ENCODE measurements around the gene TSC22D1.

Gene TSC22D1

DNA sequence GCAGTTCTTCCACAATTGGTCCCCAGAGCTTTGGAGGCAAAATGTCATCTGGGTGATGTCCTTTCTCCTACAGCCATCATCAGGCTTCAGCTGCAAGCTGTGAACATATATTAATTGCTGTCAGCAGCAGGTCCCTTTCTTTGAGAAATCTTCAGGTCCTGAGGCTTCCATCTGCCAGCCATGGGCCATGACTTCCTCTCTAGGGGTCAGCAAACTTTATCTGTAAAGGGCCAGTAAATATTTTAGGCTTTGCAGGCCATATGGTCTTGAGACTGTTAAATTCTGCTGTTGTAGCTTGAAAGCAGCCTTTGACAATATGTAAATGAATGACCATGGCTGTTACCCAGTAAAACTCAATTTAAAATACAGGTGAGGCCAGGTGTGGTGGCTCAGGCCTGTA lies 175.4 kb downstream of the TSC22D1 start:
- DNase-seq, result no peak

DNA sequence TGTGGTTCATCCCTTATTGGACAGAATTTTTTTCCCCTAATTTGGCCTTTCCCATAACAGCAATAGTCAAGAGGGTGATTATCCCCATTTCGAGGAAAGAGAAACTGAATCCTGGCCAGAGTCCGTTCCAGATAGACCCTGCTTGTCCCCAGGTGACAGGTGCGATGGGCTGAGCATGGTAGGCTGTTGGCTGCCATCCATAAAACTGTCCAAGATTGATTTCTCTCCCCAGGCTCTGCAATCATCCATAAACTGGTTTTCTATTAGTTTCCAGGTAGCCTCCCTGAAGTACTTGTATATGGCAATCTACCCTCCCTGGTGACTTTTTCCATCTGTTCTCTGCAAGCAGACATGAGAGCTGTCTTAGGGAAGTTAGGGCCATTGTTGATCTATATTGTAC lies 177.1 kb downstream of the TSC22D1 start:
- DNase-seq, result no peak

DNA sequence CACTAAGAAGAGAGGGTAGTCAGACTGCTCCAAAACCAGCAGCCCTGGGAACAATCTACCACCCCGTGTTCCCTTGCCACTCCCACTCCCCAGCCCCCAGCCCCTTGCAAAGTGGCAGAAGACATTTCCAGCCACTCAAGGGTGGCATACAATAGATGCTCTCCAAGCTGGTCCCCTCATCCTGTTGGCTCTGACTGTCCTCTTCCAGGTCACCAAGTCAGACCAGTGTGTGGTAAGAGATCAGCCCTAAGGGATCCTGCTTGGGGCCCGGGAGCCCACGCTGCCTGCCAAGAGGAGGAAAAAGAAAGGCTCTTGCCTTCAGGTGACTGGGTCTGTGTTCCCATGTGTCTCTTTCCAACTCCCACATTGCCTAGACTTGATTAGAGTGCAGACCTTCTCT lies 177.5 kb downstream of the TSC22D1 start:
- no peak for DNase-seq

DNA sequence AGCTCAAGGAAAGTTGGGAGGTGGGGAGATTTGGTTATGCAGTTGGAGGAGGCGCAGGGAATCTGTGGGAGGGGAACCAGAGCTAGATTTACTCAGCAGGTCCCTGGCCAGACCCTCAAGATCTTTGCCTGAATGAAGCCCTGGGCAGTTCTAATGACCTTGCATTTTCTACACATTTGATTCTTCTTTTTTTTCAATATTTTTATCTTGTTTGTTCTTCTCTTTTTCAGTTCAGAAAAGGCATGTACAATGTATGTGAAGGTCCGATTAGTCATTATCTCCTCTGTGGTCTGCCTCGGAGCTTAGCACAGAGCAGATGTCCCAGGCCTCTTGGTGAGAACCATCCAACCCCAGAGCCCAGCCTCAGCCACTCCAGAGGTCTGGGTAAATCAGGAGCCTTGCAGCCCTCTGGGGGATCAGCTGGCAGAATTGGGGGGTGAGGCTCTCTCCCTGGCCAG lies 178.3 kb downstream of the TSC22D1 start:
- DNase-seq, result no peak

DNA sequence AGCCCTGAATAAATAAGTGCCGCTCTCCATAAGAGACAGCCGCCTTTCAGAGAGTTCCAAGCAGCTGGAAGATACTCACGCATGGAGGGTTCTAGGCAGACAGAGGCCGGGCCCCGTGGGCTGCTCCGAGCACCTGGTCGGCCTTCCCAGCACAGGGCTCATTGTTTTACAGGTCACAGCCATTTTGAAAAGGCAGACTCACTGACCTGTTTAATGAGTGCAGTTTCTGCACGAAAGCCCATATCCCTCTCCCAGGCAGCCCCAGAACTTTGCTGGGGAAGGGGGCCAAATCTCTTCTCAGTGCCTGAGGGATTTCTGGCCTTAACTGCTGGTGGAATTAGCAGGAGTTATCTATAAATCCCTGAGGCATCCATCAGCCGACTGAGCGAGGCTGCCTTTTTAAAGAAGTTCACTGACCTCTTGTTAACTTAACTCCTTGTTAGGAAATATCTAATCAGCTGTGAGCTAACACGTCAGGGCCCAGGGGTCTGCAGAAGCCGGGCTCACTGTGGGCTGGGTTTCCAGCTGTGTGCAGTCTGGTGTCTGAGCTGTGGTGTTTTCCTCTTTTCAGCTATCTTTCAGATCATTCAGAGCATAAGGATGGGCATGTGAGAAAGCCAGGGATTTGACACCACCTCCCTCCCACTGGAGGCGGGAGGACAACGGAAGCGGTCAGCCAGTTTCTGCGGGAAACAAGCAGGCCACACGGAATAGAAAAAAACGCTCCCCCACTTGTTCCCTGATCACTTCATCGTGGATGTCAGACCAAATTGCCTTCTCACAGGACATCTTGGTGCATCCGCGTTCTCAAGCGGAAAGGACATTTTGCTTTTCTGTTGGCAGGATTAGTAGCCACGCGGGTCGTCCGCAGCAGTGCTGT lies 179.2 kb downstream of the TSC22D1 start:
- no peak for DNase-seq

DNA sequence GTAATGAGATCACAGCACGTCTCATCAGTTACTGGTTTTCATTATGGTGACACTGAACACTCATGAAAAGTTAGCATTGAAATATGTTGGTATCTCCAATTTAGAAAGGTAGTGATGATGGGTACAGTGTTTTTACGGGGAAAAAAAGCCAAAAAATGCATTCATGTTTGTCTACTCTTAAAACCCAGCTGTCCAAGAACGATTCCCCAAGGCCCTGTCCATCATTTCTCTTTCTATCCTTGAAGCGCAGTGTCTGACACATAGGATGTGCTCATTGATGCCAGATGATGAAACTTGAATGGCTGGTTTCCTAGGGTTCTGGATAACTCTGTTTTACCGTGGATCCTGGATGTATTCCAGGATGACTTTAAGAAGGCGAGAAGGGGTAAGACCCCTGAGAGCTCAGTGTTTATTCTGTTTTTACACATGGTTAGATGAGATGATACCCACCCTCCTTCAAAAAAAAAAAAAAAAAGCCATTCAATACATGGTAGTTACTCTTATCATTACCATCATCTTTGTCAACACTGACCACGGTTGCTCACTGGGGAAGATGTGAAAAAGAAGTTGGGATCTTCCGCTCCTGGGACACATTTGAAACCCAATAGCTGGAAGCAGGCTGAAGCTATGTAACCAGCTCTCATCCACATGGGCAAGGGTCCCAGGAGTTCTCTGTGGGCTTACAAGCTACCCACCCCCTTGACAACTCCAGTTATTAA lies 180.0 kb downstream of the TSC22D1 start:
- DNase-seq, result no peak

DNA sequence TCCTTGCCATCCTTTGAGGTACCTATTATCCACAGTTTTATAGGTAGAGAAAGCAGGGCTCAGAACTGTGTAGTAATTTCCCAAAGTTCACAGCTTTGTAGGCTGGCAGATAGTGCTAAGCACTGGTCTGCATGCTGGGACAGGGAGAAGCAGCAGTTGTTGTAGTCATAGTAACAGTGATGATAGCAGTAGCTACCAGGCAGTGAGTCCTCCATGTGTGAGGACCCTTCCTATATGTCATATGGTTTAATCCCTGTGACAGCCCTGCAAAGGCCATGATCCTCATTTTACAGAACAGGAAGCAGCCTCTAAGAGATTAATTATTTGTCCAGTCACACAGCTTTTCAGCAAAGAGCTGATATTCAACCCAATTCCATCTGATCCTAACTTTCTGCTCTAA lies 181.5 kb downstream of the TSC22D1 start:
- DNase-seq, result no peak

DNA sequence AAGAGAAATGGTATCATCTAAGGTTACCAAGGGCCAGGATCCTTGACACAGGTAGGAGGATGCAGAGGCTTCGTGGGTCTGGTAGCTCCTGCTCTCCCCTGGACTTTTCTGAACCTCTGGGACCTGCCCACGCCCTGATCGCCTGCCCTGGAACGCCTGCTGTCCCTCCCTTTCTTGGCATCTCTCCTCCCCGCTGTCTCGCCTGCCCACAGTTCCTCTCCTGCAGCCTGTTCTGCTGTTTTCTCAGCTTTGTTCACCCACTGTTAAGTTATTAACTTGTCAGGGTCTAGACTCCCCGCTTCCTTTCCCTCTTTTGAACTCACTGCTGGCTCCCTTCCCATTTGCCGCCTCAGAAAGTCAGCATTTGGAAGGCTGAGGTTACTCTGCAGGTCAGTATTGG lies 182.7 kb downstream of the TSC22D1 start:
- DNase-seq, result no peak

DNA sequence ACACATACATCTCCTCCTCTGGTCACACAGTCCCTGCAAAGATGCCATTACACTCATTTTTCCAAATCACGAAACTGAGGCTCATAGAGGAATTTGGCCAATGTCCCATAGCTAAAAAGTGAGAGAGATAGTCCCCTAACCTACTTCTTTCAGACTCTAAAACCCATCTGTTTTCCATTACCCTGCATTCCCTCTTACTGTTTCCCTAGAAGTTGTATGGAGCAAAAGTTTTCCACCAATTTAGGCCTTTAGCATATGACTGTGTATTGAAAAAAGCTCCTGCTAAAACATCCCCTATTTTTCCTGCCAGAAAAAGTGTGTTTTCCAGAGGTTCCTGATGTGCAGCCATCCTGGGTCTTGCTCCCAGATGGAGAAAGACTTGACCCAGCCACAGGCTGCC lies 186.3 kb downstream of the TSC22D1 start:
- no peak for DNase-seq

DNA sequence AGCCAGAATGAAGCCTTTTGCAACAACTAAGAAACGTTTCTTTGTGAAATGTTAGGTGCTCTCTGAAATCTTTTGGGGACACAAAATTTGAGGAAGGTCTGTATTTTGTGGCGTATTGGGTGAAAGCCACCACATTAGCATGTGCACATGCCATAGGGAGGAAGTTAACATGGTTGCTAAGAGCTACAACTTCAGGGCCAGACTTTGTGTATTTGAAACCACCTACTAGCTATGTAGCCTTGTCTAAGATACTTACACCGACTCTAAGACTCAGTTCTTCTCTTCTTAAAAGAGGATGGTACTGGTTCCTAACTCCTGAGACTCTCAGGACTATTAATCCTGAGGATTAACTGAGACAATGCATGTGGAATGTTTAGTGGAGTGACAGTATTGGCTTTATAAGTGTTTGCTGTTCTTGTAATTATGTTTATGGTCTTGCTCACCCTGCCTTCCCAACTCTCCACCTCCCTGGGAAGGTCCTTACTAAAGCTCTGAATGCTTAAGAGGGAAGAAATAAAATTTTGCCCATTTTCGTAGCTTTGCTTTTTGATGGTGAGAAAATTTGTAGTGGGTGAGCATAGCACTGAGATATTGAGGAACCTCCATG lies 187.0 kb downstream of the TSC22D1 start:
- no peak for DNase-seq

DNA sequence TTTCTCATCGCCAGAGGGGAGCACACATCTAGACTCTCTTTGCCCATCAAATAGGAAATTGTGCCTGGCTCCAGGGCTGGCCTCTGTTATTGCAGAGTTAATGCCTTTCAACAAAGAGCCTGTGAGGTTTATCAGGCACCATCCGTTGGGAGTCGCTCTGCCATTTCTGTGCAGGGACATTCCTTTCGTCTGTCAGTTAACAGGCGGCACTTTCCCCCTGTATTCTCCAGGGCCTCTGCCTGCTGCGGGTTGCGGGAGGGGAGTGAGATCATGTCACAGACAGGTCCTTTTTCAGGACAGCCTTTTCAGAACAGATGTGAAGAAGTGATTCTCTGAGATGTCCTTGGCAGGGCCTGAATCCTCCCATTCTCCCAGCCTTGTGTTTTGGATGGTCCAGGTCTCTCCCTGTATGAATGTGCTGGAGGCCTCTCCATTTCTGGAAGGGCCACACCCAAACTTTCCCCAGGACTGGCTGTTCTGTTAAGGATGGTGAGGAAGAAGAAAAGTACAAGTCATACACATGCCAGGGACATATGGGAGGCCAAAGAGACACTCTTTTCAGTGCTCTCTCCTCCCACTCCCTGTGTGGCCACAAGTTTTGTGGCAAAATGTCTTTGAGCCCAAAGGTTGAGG lies 187.6 kb downstream of the TSC22D1 start:
- no peak for DNase-seq

DNA sequence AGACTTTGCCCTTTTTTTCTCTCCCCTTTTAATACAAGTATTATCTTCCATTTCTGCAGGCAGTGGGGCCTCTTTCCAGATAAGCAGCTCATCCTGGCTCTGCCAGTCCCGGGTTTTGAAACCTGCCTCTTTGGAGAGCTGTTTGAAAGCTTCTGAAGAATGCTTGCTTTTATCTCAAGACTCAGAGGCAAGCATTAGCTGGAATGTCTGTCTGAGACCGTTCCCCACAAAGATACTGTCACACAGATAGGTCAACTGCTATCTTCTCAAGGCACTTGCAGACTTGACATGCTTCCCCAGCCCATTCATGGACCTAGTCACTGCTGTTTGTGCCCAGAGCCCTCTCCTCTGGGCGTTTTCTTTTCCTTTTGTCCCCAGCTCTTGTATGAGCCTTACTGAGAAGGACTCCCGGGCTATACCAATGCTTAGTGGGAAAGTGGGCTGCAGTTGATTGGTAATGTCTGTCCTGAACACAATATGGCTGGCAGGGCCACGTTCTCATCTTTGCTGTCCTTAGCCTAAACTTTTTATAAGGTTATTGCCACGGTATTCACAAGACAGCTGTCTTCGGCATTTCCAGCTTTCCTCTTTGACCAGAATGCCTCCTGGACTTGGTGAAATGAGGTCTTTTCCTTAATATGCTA lies 189.1 kb downstream of the TSC22D1 start:
- DNase-seq, result no peak

DNA sequence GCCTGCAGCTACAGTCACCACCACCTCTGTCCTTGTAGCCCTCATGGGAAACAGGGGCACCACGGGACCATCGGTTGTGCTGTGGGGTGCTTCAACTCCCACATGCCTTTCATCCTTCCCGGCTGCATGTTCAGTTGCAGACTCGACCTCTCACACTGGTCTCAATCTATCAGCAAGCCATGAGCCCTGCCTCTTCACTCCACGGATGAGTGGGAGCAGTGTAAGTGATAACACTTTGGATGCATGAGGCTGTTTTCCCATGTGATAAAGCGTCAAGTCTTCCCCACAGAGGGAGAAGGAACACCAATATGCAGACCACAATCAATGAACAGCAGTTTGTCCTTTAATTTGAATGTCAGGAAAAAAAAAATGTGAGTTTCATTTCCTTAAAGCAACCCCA lies 190.3 kb downstream of the TSC22D1 start:
- no peak for DNase-seq

DNA sequence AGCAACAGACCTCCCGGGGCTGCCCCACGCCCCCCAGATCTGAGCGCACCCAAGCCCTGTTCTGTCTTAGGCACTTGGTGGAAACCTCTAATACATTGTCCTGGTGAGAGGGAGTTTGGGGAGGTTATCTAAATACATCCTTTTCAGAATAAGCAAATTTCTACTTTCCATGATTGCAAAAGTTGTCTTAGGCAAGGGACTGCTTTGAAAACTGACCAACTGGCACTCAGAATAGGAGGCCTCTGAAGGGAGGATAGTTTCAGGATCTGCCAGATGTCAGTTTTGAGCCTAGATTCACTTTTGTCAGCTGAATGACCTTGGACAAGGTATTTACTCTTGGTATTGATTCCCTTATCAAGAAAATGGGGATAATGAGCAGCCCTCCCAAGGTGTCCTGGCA lies 190.7 kb downstream of the TSC22D1 start:
- DNase-seq, result no peak

DNA sequence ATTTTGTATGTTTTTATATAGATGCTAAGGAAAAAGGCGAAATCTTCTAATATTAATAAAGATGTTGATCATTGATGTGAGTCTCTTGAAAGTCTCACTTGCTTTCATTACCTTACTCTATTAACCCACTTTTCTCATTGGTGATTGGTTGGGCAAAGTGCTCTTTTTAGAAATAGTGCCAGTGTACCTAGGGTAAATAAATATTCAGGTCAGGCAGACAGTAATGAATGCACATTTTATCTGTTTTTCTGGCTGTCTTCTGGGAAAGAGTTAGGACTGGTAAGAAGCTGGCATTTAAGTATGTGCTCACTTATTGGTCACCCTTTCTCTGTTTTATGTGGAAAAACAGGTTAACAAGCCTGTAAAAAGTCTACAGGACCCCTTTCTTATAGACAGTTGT lies 191.4 kb downstream of the TSC22D1 start:
- no peak for DNase-seq

DNA sequence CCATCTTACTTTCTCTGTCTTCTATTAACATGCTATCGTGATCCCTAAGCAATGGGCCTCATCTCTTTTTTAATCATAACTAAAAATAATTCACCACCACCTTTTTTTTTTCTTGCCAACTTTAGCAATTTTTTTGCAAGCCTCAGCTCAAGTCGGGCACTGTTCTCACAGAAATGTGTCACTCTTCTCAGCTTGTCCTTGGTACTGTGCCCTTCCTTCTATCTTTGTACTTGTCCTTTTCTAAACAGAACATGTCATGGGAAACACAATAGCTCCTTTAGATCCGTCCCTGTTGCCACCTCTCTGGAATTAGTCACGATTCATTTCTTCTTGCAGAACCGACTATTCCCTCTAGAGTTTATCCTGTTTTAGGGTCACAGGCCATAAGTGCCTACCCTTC lies 192.2 kb downstream of the TSC22D1 start:
- DNase-seq, result no peak

DNA sequence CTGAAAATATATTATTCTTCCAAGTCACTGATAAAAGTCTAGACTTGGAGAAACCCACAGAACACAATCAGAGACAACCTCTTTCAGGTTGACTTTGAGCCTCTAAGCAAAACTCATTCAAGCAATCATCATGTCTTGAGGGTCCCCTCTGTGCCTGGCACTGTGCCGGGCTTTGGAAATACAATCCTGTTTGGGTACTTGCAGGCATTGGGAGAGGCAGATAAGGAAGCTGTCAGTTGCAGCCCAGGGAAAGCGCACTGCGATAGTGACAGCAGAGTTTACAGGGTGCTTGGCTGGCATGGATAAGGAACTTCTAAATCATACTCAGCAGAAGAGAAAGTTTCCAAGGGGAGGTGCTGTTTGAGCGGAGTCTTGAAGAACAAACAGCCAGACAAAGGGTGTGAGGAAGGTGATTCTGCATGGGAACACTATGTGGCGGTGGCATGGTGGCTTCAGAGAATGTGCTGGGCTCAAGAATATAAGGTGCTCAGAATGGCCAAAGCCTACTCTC lies 193.4 kb downstream of the TSC22D1 start:
- no peak for DNase-seq

Measured in NCI-H1436 (cell line).